PC-3 (cell line): ENCODE results near the gene ACOT13. TPM values are rescaled to one million over a fixed set of nuclear protein-coding genes. Genes with fewer than 3 reads are reported as not detected.

ENCODE experiments used
- ATAC-seq: fragments of 200-7000 bp; cut with Tn5 transposase; 2 replicates; pipeline ENCODE4 v1.9.1; 2020; ENCODE audit warnings: mild to moderate bottlenecking, moderate library complexity
- BruUV-seq: library from RNA; stranded (reverse); fragments of 400-500 nt; replicated peaks from 2 replicates; lab custom pipeline; 2021; lab: Mats Ljungman, UMichigan
- CTCF ChIA-PET: fragments of 300-600 bp; sonication (Branson Sonifier 250); formaldehyde crosslinking; loops from one replicate; lab custom pipeline; 2022; ENCODE audit warnings: antibody characterized with exemption; lab: Charles Lee
- POLR2A ChIA-PET: fragments of 300-600 bp; sonication (Branson Sonifier 250); formaldehyde crosslinking; loops from one replicate; lab custom pipeline; 2022; ENCODE audit warnings: antibody characterized with exemption; ENCODE audit not compliant: unreplicated experiment; lab: Charles Lee
- DNase-seq: peaks from one replicate; pipeline ENCODE4 v3.0.0-alpha.2; 2015
- H2AFZ ChIP-seq: fragments of 300-600 bp; sonication (generic); 2 replicates; pipeline ENCODE4 v1.6.0; 2016; ENCODE audit warnings: antibody characterized with exemption, low read length
- H3F3A ChIP-seq: fragments of 300-600 bp; sonication (generic); one replicate; pipeline ENCODE4 v1.6.0; 2017; ENCODE audit warnings: antibody characterized with exemption, low read length, control low read depth, mild to moderate bottlenecking; ENCODE audit not compliant: unreplicated experiment
- H3K27ac ChIP-seq: fragments of 300-600 bp; sonication (generic); 2 replicates; pipeline ENCODE4 v1.5.1; 2016; ENCODE audit warnings: mild to moderate bottlenecking, low read length
- H3K27me3 ChIP-seq: fragments of 300-600 bp; sonication (generic); 2 replicates; pipeline ENCODE4 v1.6.1; 2016; ENCODE audit warnings: low read length, mixed read lengths
- H3K36me3 ChIP-seq: fragments of 300-600 bp; sonication (generic); 2 replicates; pipeline ENCODE4 v1.6.1; 2016; ENCODE audit warnings: low read depth, mixed run types, low read length, mixed read lengths
- H3K4me1 ChIP-seq: fragments of 300-600 bp; sonication (generic); 2 replicates; pipeline ENCODE4 v1.5.1; 2016; ENCODE audit warnings: low read length; ENCODE audit not compliant: insufficient read depth
- H3K4me2 ChIP-seq: fragments of 300-600 bp; sonication (generic); 2 replicates; pipeline ENCODE4 v1.6.0; 2016; ENCODE audit warnings: low read length
- H3K4me3 ChIP-seq: fragments of 300-600 bp; sonication (generic); 2 replicates; pipeline ENCODE4 v1.5.1; 2016; ENCODE audit warnings: mild to moderate bottlenecking, low read length, mixed read lengths
- H3K79me2 ChIP-seq: fragments of 300-600 bp; sonication (generic); 2 replicates; pipeline ENCODE4 v1.6.1; 2017; ENCODE audit warnings: low read length, mixed read lengths
- H3K9ac ChIP-seq: fragments of 300-600 bp; sonication (generic); 2 replicates; pipeline ENCODE4 v1.6.0; 2016; ENCODE audit warnings: mild to moderate bottlenecking, low read length
- H3K9me2 ChIP-seq: fragments of 300-600 bp; sonication (generic); replicated peaks from 2 replicates; pipeline ENCODE4 v1.6.1; 2016; ENCODE audit warnings: mixed run types, low read length, mixed read lengths
- H3K9me3 ChIP-seq: fragments of 300-600 bp; sonication (generic); 2 replicates; pipeline ENCODE4 v1.6.1; 2016; ENCODE audit warnings: low read length, mixed read lengths
- H4K20me1 ChIP-seq: fragments of 300-600 bp; sonication (generic); 2 replicates; pipeline ENCODE4 v1.6.1; 2016; ENCODE audit warnings: low read length, mixed read lengths
- EZH2 ChIP-seq: fragments of 300-600 bp; sonication (generic); IDR thresholded peaks from one replicate; pipeline ENCODE4 v1.6.1; 2017; ENCODE audit warnings: antibody characterized with exemption, mild to moderate bottlenecking, low read length; ENCODE audit not compliant: unreplicated experiment
- EZH2phosphoT487 ChIP-seq: fragments of 300-600 bp; sonication (generic); IDR thresholded peaks from 2 replicates; pipeline ENCODE4 v1.6.1; 2018; ENCODE audit warnings: mild to moderate bottlenecking, antibody characterized with exemption, low read length, borderline replicate concordance
- intact Hi-C: fragments of 100-400 bp; cut with micrococcal nuclease; formaldehyde crosslinking; loops from 2 replicates; pipeline ENCODE4 v1.9.0; 2023
- total RNA-seq: library from RNA; depleted of rRNA; stranded (reverse); fragments of >200 nt; gene quantifications from 2 replicates; pipeline ENCODE4 v1.2.3, GENCODE V29; 2014
- TF ChIP-seq, protein P1 (sequence below): fragments of 300-600 bp; sonication (generic); conservative IDR thresholded peaks from 2 replicates; pipeline ENCODE4 v1.5.1; 2017; ENCODE audit warnings: antibody characterized with exemption, low read depth, mild to moderate bottlenecking, low read length

ACOT13 gene
- total RNA-seq, 1 experiment from 2014 or later, result 13.5 TPM

DNA sequence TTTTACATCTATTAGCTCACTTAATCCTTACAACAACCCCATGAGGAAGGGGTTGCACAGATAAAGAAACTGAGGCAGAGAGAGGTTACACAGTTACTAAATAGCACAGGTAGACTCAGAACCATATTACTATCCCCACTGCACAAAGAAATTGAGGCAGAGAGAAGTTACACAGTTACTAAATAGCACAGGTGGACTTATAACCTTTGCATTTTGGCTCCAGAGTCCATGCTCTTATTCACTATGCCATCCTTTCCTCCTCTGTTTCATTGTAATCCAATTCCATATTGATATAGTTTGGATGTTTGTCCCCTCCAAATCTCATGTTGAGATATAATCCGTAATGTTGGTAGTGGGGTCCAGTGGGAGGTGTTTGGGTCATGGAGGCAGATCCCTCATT lies 3.7 kb upstream of the ACOT13 start:
- BruUV-seq, result no TSS peak
- intact Hi-C loops, result no loop called here
- H3K9ac ChIP-seq, result no peak overlapping the region
- H3K27ac ChIP-seq, result no peak overlapping the region
- H3K27me3 ChIP-seq, result no peaks in the 10 kb centered on the region
- no peaks in the 10 kb centered on the region for H3F3A ChIP-seq
- peaks cover 16% of the 10 kb centered on the region; the same call in 1 of the 2 replicates for H3K36me3 ChIP-seq
- no peak for DNase-seq
- ChIA-PET CTCF (no interaction called here), POLR2A (interaction anchor here (0.5 kb wide), 1 partner anchor 496 kb away, joined by 3 read pairs; no protein-coding TSS in a partner anchor)
- ATAC-seq, result no peak
- H3K4me1 ChIP-seq, result peaks cover 36% of the 10 kb centered on the region
- H3K9me2 ChIP-seq, result no peaks in the 10 kb centered on the region
- H2AFZ ChIP-seq, result no peak overlapping the region
- H3K4me2 ChIP-seq, result no peak overlapping the region
- peaks cover 39% of the 10 kb centered on the region for H3K79me2 ChIP-seq
- TF ChIP-seq, protein P1, sequence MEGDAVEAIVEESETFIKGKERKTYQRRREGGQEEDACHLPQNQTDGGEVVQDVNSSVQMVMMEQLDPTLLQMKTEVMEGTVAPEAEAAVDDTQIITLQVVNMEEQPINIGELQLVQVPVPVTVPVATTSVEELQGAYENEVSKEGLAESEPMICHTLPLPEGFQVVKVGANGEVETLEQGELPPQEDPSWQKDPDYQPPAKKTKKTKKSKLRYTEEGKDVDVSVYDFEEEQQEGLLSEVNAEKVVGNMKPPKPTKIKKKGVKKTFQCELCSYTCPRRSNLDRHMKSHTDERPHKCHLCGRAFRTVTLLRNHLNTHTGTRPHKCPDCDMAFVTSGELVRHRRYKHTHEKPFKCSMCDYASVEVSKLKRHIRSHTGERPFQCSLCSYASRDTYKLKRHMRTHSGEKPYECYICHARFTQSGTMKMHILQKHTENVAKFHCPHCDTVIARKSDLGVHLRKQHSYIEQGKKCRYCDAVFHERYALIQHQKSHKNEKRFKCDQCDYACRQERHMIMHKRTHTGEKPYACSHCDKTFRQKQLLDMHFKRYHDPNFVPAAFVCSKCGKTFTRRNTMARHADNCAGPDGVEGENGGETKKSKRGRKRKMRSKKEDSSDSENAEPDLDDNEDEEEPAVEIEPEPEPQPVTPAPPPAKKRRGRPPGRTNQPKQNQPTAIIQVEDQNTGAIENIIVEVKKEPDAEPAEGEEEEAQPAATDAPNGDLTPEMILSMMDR, result no peak
- TF ChIP-seq EZH2phosphoT487 (no peak), EZH2 (no peak)
- no peaks in the 10 kb centered on the region for H4K20me1 ChIP-seq
- no peaks in the 10 kb centered on the region for H3K9me3 ChIP-seq
- H3K4me3 ChIP-seq, result no peak overlapping the region

DNA sequence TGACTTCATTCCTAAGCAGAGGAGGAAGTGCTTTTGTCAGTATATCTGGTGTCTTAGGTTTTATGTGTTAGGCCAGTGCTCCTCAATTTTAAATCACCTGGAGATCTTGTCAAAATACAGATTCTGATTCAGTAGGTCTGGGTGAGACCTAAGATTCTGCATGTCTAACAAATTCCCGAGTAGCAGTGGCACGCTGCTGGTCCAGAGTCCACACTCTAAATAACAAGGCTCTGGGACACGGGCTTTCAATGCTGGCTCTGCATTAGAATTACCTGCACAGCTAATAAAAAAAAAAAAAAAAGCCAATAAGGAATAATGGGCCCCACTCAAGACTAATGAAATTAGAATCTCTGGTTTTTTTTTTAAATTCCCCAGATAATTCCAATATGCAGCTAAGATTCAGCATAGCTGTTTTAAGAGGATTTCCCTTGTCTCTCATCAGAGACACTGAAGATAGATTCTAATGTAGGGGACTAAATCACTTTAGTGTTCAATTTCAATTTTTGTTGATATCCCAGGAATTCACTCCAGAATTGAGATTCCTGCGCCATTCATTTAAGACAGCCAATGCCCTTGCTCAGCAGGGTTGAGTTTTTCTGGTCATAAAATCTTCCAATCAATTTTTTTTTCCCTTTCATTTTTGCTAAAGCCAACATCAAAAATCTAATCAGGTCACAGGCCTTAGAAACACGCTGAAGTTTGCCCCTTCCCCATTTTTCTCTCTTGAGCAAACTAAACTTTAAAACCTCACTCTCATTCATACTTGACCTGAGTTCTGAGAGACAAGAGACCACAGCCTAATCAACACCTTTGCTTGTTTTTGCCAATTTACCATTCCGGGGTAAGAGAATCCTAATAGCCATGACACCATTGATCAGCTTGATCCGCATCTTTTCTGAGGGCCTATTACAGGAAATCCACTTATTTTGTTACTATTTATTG lies 2.6 kb upstream of the ACOT13 start:
- CTCF ChIA-PET, result no interaction called here
- ATAC-seq, result no peak
- H3K4me1 ChIP-seq, result peaks cover 35% of the 10 kb centered on the region

More for the DNA sequence above, 2.6 kb upstream of the ACOT13 start:
- no peak for DNase-seq
- Histone ChIP-seq H3K36me3 (peaks cover 16% of the 10 kb centered on the region; the same call in 1 of the 2 replicates), H4K20me1 (no peaks in the 10 kb centered on the region), H3K4me2 (peak overlapping the region; percentile 85), H3K9ac (no peak overlapping the region), H2AFZ (no peak overlapping the region), H3K79me2 (peaks cover 43% of the 10 kb centered on the region), H3K27ac (no peak overlapping the region), H3K9me3 (no peaks in the 10 kb centered on the region), H3F3A (no peaks in the 10 kb centered on the region), H3K27me3 (no peaks in the 10 kb centered on the region), H3K4me3 (no peak overlapping the region), H3K9me2 (no peaks in the 10 kb centered on the region)
- intact Hi-C loops, result no loop called here
- no TSS peak for BruUV-seq
- POLR2A ChIA-PET, result no interaction called here
- no peak for TF ChIP-seq EZH2phosphoT487
- TF ChIP-seq, protein P1, result no peak
- TF ChIP-seq EZH2, result no peak
